HepG2 (cell line): ENCODE measurements around the gene HIC1. TPM values are rescaled to one million over a fixed set of nuclear protein-coding genes. Genes with fewer than 3 reads are reported as not detected.

Experiments
- ATAC-seq: fragments of 200-7000 bp; cut with Tn5 transposase; 3 replicates; pipeline ENCODE4 v1.9.1; 2020; ENCODE audit warnings: mild to moderate bottlenecking, moderate library complexity
- BruUV-seq: library from RNA; stranded (reverse); fragments of 400-500 nt; replicated peaks from 2 replicates; lab custom pipeline; 2021; lab: Mats Ljungman, UMichigan
- CTCF ChIA-PET: fragments of 300-600 bp; formaldehyde crosslinking; extraction: SDS; loops from one replicate; lab custom pipeline; 2021; ENCODE audit warnings: low total read pairs, inconsistent platforms, low intra/inter-chr PET ratio; lab: Yijun Ruan, JAX
- POLR2A ChIA-PET: fragments of 350-600 bp; sonication (Branson Sonifier 250); formaldehyde crosslinking; loops from one replicate; lab custom pipeline; 2020; ENCODE audit warnings: antibody characterized with exemption, inconsistent platforms; lab: Yijun Ruan, JAX
- DNase-seq: peaks from one replicate; pipeline ENCODE4 v3.0.0-alpha.2; 2015; ENCODE audit warnings: low spot score
- FAIRE-seq: peaks from 3 replicates; lab custom pipeline; 2011; peaks lifted over from hg19 to GRCh38; lab: Jason Lieb, UNC
- H2AFZ ChIP-seq: one replicate; pipeline ENCODE4 v1.6.1; 2011; ENCODE audit warnings: low read length, inconsistent platforms
- H3K27ac ChIP-seq: fragments of 300-600 bp; 3 replicates; pipeline ENCODE4 v1.8.0; 2011; ENCODE audit warnings: mixed run types, mild to moderate bottlenecking, mixed read lengths, low read length, inconsistent platforms; ENCODE audit not compliant: insufficient read depth; ENCODE audit errors: extremely low read length
- H3K27me3 ChIP-seq, 2 experiments: fragments of 200-600 bp in 1 of 2; 2 replicates in 1 of 2; 3 replicates in 1 of 2; pipeline versions ENCODE4 v1.6.0 to v1.8.0; 2011; ENCODE audit warnings: low read length in 2 of 2, mild to moderate bottlenecking in 2 of 2, moderate library complexity in 2 of 2, inconsistent platforms in 1 of 2; ENCODE audit not compliant: insufficient read depth in 2 of 2, control insufficient read depth in 1 of 2
- H3K36me3 ChIP-seq, 2 experiments: fragments of 200-600 bp in 1 of 2; replicated peaks in 1 of 2; 2 replicates in 1 of 2; 3 replicates in 1 of 2; pipeline versions ENCODE4 v1.5.1 to v1.8.0; 2011; ENCODE audit warnings: low read length in 2 of 2, inconsistent platforms in 1 of 2; ENCODE audit not compliant: insufficient read depth in 2 of 2, control insufficient read depth in 1 of 2
- H3K4me1 ChIP-seq: 2 replicates; pipeline ENCODE4 v1.5.1; 2012; ENCODE audit warnings: low read length, inconsistent platforms; ENCODE audit not compliant: insufficient read depth
- H3K4me2 ChIP-seq: 2 replicates; pipeline ENCODE4 v1.6.0; 2011; ENCODE audit warnings: low read depth, low read length, inconsistent platforms
- H3K4me3 ChIP-seq, 3 experiments: fragments of 200-600 bp in 1 of 3; sonication (generic), shearing (Covaris generic) in 1 of 3; replicated peaks in 1 of 3; 2 replicates each; pipeline ENCODE4 v1.5.1; 2011 to 2016; ENCODE audit warnings: low read length in 3 of 3, inconsistent platforms in 2 of 3, low read depth in 2 of 3, mild to moderate bottlenecking in 2 of 3, control low read depth in 1 of 3, mixed read lengths in 1 of 3; ENCODE audit not compliant: insufficient read depth in 1 of 3
- H3K79me2 ChIP-seq: one replicate; pipeline ENCODE4 v1.6.1; 2011; ENCODE audit warnings: low read length, inconsistent platforms; ENCODE audit not compliant: insufficient read depth
- H3K9ac ChIP-seq: 2 replicates; pipeline ENCODE4 v1.6.0; 2011; ENCODE audit warnings: mild to moderate bottlenecking, low read depth, low read length, inconsistent platforms; ENCODE audit not compliant: insufficient read depth
- H3K9me3 ChIP-seq: 2 replicates; pipeline ENCODE4 v1.5.1; 2012; ENCODE audit warnings: mild to moderate bottlenecking, low read length
- H4K20me1 ChIP-seq: 2 replicates; pipeline ENCODE4 v1.6.0; 2011; ENCODE audit warnings: inconsistent platforms, mild to moderate bottlenecking, low read length, moderate library complexity; ENCODE audit not compliant: insufficient read depth
- FOXA3 ChIP-seq: IDR thresholded peaks from 2 replicates; pipeline ENCODE4 v1.6.1; 2016; ENCODE audit warnings: missing genetic modification reagents, missing compliant biosample characterization
- POLR2A ChIP-seq, 2 experiments: IDR thresholded peaks; 2 replicates each; pipeline ENCODE4 v1.6.1; 2011; ENCODE audit warnings: low read depth in 2 of 2, low read length in 2 of 2, mild to moderate bottlenecking in 1 of 2, moderate library complexity in 1 of 2; ENCODE audit not compliant: insufficient read depth in 1 of 2
- SNAI1 ChIP-seq: sonication (generic); formaldehyde crosslinking; IDR thresholded peaks from 2 replicates; pipeline ENCODE4 v1.5.0; 2020; ENCODE audit warnings: mild to moderate bottlenecking, missing genetic modification reagents, borderline replicate concordance
- TEAD3 ChIP-seq: optimal IDR thresholded peaks from 2 replicates; pipeline ENCODE3; 2016; ENCODE audit warnings: borderline replicate concordance
- ZBTB38 ChIP-seq: sonication (generic); formaldehyde crosslinking; IDR thresholded peaks from 2 replicates; pipeline ENCODE4 v1.5.1; 2020; ENCODE audit warnings: mild to moderate bottlenecking, missing genetic modification reagents
- ZNF720 ChIP-seq: sonication (generic); formaldehyde crosslinking; IDR thresholded peaks from 2 replicates; pipeline ENCODE4 v1.4.0; 2020; ENCODE audit warnings: missing genetic modification reagents
- ZNF746 ChIP-seq: sonication (generic); formaldehyde crosslinking; IDR thresholded peaks from 2 replicates; pipeline ENCODE4 v1.8.0; 2022; ENCODE audit warnings: mild to moderate bottlenecking, missing genetic modification reagents
- WGBS: methylation state at CpG from one replicate; pipeline ENCODE4 v1.1.6; 2017; ENCODE audit warnings: low lambda C conversion rate; 5-methylcytosine and 5-hydroxymethylcytosine counted together
- in situ Hi-C: cut with HindIII; loops from 2 replicates; pipeline ENCODE4 v1.10.0; 2017; ENCODE audit warnings: low pct_unique_long_range_greater_than_20kb; ENCODE audit not compliant: extremely low pct_ligation_motif_present
- intact Hi-C: fragments of 100-400 bp; cut with micrococcal nuclease; formaldehyde crosslinking; loops from one replicate; pipeline ENCODE4 v1.10.0; 2022; ENCODE audit not compliant: unreplicated experiment
- polyA plus RNA-seq, 8 experiments: library from polyadenylated mRNA; depleted of rRNA in 3 of 8; stranded (reverse) in 7 of 8; unstranded in 1 of 8; fragments of >200 nt; fragmentation: Illumina TruSeq in 4 of 8; extraction: Trizol in 4 of 8; gene quantifications; 2 replicates each; pipeline versions ENCODE4 v1.2.1 to v1.2.3, GENCODE V29; 2011 to 2016; ENCODE audit warnings: low read depth in 4 of 8, missing spikeins in 1 of 8, mixed read lengths in 1 of 8; ENCODE audit not compliant: insufficient read depth in 1 of 8
- total RNA-seq, 5 experiments: library from RNA; depleted of rRNA; stranded (reverse); fragments of >200 nt; fragmentation: Illumina TruSeq; extraction: Trizol; gene quantifications; 2 replicates each; pipeline ENCODE4 v1.2.3, GENCODE V29; 2016; ENCODE audit warnings: low read depth in 1 of 5
- TF ChIP-seq, protein P1 (sequence below): sonication (generic); formaldehyde crosslinking; IDR thresholded peaks from 2 replicates; pipeline ENCODE4 v1.4.0; 2020; ENCODE audit warnings: missing genetic modification reagents
- TF ChIP-seq, protein P2 (sequence below): sonication (generic); formaldehyde crosslinking; IDR thresholded peaks from 2 replicates; pipeline ENCODE4 v1.4.0; 2020; ENCODE audit warnings: missing genetic modification reagents, borderline replicate concordance
- TF ChIP-seq, protein P3 (sequence below): sonication (generic); formaldehyde crosslinking; IDR thresholded peaks from 2 replicates; pipeline ENCODE4 v1.4.0; 2020; ENCODE audit warnings: low read depth, mild to moderate bottlenecking, missing genetic modification reagents

HIC1 gene
- total and polyA plus RNA-seq, 2 of the 13 experiments (the other 11 are each of a cell fraction or from before 2014, with no cell fraction given) = 0.04 to 0.31 TPM

DNA sequence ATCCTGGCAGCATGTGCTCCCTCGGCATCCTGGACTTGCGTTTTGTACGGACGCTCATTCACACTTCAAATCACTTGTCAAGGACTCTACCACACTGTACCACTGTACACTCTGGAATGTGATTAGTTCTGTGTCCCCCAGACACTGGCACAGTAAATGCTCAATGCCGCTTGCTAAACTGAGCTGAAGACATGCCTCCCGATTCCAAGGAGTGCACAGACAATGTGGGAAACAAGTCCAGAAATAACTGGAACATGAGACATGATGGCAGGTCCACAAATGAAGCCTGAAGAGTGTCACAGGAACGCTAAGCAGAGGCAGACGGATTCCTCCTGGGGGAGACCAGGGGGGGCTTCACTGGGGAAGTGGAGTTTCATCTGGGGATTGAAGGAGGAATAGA lies 22.1 kb downstream of the HIC1 start:
- no peak for FAIRE-seq
- TF ChIP-seq, protein P1, sequence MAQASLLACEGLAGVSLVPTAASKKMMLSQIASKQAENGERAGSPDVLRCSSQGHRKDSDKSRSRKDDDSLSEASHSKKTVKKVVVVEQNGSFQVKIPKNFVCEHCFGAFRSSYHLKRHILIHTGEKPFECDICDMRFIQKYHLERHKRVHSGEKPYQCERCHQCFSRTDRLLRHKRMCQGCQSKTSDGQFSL (CRISPR knock-in tag) = no peak
- TF ChIP-seq FOXA3 (CRISPR knock-in tag) (no peak), ZBTB38 (CRISPR knock-in tag) (no peak), ZNF746 (CRISPR knock-in tag) (no peak), POLR2A (IDR thresholded peaks at IDR 0.05; ENCODE audit: insufficient read depth in 1 of 2, low read depth in 2 of 2, low read length in 2 of 2) (no peak)
- CTCF ChIA-PET = no interaction called here

DNA sequence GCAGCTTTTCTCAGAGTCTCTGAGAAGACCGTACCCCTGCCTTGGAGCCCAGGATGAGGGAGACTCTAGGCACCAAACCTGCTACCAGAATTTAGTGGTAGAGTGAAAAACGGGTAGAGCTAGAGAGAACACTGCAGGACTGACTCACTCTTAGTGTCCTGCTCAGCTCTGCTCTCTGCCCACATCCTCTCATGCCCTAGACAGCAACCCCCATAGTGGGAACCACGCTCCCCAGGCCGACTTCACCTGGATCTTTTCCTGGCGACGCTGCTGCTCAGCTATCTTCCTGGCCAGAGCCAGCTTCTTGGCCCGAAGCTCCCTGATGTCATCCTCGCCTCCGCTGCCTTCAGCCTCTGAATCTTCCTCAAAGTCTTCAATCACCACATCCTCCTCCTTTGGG lies 26.7 kb downstream of the HIC1 start:
- POLR2A ChIA-PET = no interaction called here
- no TSS peak for BruUV-seq
- Histone ChIP-seq H2AFZ (no peak overlapping the region), H3K27me3 (no peaks in the 10 kb centered on the region), H3K4me1 (peaks cover 24% of the 10 kb centered on the region), H3K79me2 (no peaks in the 10 kb centered on the region), H3K4me3 (no peak overlapping the region), H3K9me3 (no peaks in the 10 kb centered on the region), H4K20me1 (no peaks in the 10 kb centered on the region), H3K9ac (no peak overlapping the region), H3K36me3 (peaks cover 13 to 43% of the 10 kb centered on the region in 2 experiments; a peak in 4 of 5 replicates), H3K27ac (no peak overlapping the region), H3K4me2 (no peak overlapping the region)
- intact Hi-C loops = no loop called here
- WGBS = 96% methylated on average over 9 of the region's 9 CpGs
- no peak for ATAC-seq
- in situ Hi-C loops = no loop called here
- no peak for DNase-seq
- CTCF ChIA-PET = no interaction called here
- FAIRE-seq = no peak
- TF ChIP-seq SNAI1 (CRISPR knock-in tag) (no peak), TEAD3 (CRISPR knock-in tag) (no peak), ZNF720 (no peak)
- TF ChIP-seq, protein P2, sequence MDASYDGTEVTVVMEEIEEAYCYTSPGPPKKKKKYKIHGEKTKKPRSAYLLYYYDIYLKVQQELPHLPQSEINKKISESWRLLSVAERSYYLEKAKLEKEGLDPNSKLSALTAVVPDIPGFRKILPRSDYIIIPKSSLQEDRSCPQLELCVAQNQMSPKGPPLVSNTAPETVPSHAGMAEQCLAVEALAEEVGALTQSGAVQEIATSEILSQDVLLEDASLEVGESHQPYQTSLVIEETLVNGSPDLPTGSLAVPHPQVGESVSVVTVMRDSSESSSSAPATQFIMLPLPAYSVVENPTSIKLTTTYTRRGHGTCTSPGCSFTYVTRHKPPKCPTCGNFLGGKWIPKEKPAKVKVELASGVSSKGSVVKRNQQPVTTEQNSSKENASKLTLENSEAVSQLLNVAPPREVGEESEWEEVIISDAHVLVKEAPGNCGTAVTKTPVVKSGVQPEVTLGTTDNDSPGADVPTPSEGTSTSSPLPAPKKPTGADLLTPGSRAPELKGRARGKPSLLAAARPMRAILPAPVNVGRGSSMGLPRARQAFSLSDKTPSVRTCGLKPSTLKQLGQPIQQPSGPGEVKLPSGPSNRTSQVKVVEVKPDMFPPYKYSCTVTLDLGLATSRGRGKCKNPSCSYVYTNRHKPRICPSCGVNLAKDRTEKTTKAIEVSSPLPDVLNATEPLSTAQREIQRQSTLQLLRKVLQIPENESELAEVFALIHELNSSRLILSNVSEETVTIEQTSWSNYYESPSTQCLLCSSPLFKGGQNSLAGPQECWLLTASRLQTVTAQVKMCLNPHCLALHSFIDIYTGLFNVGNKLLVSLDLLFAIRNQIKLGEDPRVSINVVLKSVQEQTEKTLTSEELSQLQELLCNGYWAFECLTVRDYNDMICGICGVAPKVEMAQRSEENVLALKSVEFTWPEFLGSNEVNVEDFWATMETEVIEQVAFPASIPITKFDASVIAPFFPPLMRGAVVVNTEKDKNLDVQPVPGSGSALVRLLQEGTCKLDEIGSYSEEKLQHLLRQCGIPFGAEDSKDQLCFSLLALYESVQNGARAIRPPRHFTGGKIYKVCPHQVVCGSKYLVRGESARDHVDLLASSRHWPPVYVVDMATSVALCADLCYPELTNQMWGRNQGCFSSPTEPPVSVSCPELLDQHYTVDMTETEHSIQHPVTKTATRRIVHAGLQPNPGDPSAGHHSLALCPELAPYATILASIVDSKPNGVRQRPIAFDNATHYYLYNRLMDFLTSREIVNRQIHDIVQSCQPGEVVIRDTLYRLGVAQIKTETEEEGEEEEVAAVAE = no peak
- TF ChIP-seq, protein P3, sequence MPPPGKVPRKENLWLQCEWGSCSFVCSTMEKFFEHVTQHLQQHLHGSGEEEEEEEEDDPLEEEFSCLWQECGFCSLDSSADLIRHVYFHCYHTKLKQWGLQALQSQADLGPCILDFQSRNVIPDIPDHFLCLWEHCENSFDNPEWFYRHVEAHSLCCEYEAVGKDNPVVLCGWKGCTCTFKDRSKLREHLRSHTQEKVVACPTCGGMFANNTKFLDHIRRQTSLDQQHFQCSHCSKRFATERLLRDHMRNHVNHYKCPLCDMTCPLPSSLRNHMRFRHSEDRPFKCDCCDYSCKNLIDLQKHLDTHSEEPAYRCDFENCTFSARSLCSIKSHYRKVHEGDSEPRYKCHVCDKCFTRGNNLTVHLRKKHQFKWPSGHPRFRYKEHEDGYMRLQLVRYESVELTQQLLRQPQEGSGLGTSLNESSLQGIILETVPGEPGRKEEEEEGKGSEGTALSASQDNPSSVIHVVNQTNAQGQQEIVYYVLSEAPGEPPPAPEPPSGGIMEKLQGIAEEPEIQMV = no peak

More for the DNA sequence above, 22.1 kb downstream of the HIC1 start:
- Histone ChIP-seq H3K4me3 (no peak overlapping the region), H3K9me3 (no peaks in the 10 kb centered on the region), H2AFZ (no peak overlapping the region), H4K20me1 (no peaks in the 10 kb centered on the region), H3K4me1 (no peaks in the 10 kb centered on the region), H3K27ac (no peak overlapping the region), H3K9ac (no peak overlapping the region), H3K27me3 (no peaks in the 10 kb centered on the region), H3K79me2 (no peaks in the 10 kb centered on the region), H3K4me2 (no peak overlapping the region), H3K36me3 (peaks cover 16 to 45% of the 10 kb centered on the region in 2 experiments; a peak in 4 of 5 replicates)
- POLR2A ChIA-PET = no interaction called here
- no peak for DNase-seq
- no peak for ATAC-seq
- 96% methylated on average over 8 of the region's 8 CpGs for WGBS
- in situ Hi-C loops (no loop called here), intact Hi-C loops (no loop called here)
- BruUV-seq = no TSS peak
